Hepatocyte (in vitro differentiated cells): Measurements from ENCODE around the gene KPNA4. TPM values are rescaled to one million over a fixed set of nuclear protein-coding genes. Genes with fewer than 3 reads are reported as not detected.

Experiments used
- DNase-seq: peaks from one replicate; pipeline ENCODE4 v3.0.0-alpha.2; 2016; ENCODE audit warnings: low spot score
- H2AFZ ChIP-seq: fragments of 200-600 bp; sonication (generic); 2 replicates; pipeline ENCODE4 v1.6.0; 2016; ENCODE audit warnings: antibody characterized with exemption, mild to moderate bottlenecking
- H3K27ac ChIP-seq: fragments of 200-600 bp; sonication (generic); 2 replicates; pipeline ENCODE4 v1.5.1; 2016; ENCODE audit warnings: mild to moderate bottlenecking
- H3K27me3 ChIP-seq: fragments of 200-600 bp; sonication (generic); 2 replicates; pipeline ENCODE4 v1.6.1; 2016
- H3K36me3 ChIP-seq: fragments of 200-600 bp; sonication (generic); replicated peaks from 2 replicates; pipeline ENCODE4 v1.5.1; 2016; ENCODE audit warnings: low read depth; ENCODE audit not compliant: insufficient read depth
- H3K4me1 ChIP-seq: fragments of 200-600 bp; sonication (generic); 2 replicates; pipeline ENCODE4 v1.5.1; 2016; ENCODE audit warnings: mild to moderate bottlenecking, moderate library complexity; ENCODE audit not compliant: insufficient read depth
- H3K4me2 ChIP-seq: fragments of 200-600 bp; sonication (generic); 2 replicates; pipeline ENCODE4 v1.6.0; 2016
- H3K4me3 ChIP-seq: fragments of 200-600 bp; sonication (generic); 2 replicates; pipeline ENCODE4 v1.5.1; 2016; ENCODE audit warnings: mild to moderate bottlenecking
- H3K79me2 ChIP-seq: fragments of 200-600 bp; sonication (generic); 2 replicates; pipeline ENCODE4 v1.6.0; 2017; ENCODE audit warnings: mild to moderate bottlenecking
- H3K9me2 ChIP-seq: fragments of 200-600 bp; sonication (generic); replicated peaks from 2 replicates; pipeline ENCODE4 v1.6.0; 2017; ENCODE audit warnings: mild to moderate bottlenecking; ENCODE audit not compliant: insufficient read depth
- H3K9me3 ChIP-seq: fragments of 200-600 bp; sonication (generic); 2 replicates; pipeline ENCODE4 v1.5.1; 2016; ENCODE audit warnings: low read depth, mild to moderate bottlenecking
- H4K20me1 ChIP-seq: fragments of 200-600 bp; sonication (generic); 2 replicates; pipeline ENCODE4 v1.6.0; 2016; ENCODE audit warnings: mild to moderate bottlenecking; ENCODE audit not compliant: insufficient read depth, poor library complexity, severe bottlenecking
- CTCF ChIP-seq: fragments of 200-600 bp; sonication (generic); IDR thresholded peaks from 2 replicates; pipeline ENCODE4 v1.5.1; 2016; ENCODE audit warnings: antibody characterized with exemption, mild to moderate bottlenecking; ENCODE audit not compliant: poor library complexity
- EZH2 ChIP-seq: fragments of 200-600 bp; sonication (generic); IDR thresholded peaks from 2 replicates; pipeline ENCODE4 v1.6.1; 2016; ENCODE audit warnings: antibody characterized with exemption, mild to moderate bottlenecking, borderline replicate concordance
- EZH2phosphoT487 ChIP-seq: fragments of 200-600 bp; sonication (generic); IDR thresholded peaks from one replicate; pipeline ENCODE4 v1.6.1; 2018; ENCODE audit warnings: antibody characterized with exemption, mild to moderate bottlenecking, low read depth, moderate library complexity; ENCODE audit not compliant: unreplicated experiment, severe bottlenecking
- WGBS: methylation state at CpG from one replicate; pipeline ENCODE4 v1.1.6; 2016; ENCODE audit warnings: low lambda C conversion rate; ENCODE audit errors: missing lambda C conversion rate; 5-methylcytosine and 5-hydroxymethylcytosine counted together
- polyA plus RNA-seq: library from polyadenylated mRNA; unstranded; fragments of >200 nt; fragmentation: Nextera tagmentation; extraction: Ambion mirVana; gene quantifications from 2 replicates; pipeline ENCODE4 v1.2.1, GENCODE V29; 2016
- total RNA-seq: library from RNA; depleted of rRNA; stranded (reverse); fragments of >200 nt; gene quantifications from 2 replicates; pipeline ENCODE4 v1.2.3, GENCODE V29; 2014

Gene KPNA4
- total and polyA plus RNA-seq, 2 experiments from 2014 or later, result 13.0 to 26.6 TPM

GRCh38 chr3:160564258-160564911 lies 986 bp downstream of the KPNA4 start:
- H3K4me3 ChIP-seq, result peak overlapping the region; percentile 42
- no peaks in the 10 kb centered on the region for H3K9me3 ChIP-seq
- WGBS, result 2% methylated on average over 20 of the region's 34 CpGs
- H3K4me2 ChIP-seq, result peak overlapping the region; percentile 90
- H3K36me3 ChIP-seq, result no peaks in the 10 kb centered on the region
- DNase-seq, result peak; percentile 39
- no peaks in the 10 kb centered on the region for H3K27me3 ChIP-seq
- peaks cover 52% of the 10 kb centered on the region for H4K20me1 ChIP-seq
- peaks cover 18% of the 10 kb centered on the region for H3K4me1 ChIP-seq
- no peak for TF ChIP-seq CTCF
- no peak for TF ChIP-seq EZH2phosphoT487
- no peak for TF ChIP-seq EZH2
- H2AFZ ChIP-seq, result peak overlapping the region; percentile 27
- peak overlapping the region; percentile 100 for H3K27ac ChIP-seq
- no peaks in the 10 kb centered on the region for H3K9me2 ChIP-seq
- H3K79me2 ChIP-seq, result peaks cover 62% of the 10 kb centered on the region

- Histone ChIP-seq H3K36me3 (no peaks in the 10 kb centered on the region), H3K4me3 (no peak overlapping the region), H4K20me1 (peaks cover 64% of the 10 kb centered on the region), H3K27me3 (no peaks in the 10 kb centered on the region), H3K9me2 (no peaks in the 10 kb centered on the region), H3K9me3 (no peaks in the 10 kb centered on the region), H3K4me1 (peaks cover 18% of the 10 kb centered on the region), H2AFZ (no peak overlapping the region), H3K4me2 (peak overlapping the region; percentile 90), H3K79me2 (peaks cover 76% of the 10 kb centered on the region), H3K27ac (no peak overlapping the region)
- TF ChIP-seq CTCF (no peak), EZH2 (no peak), EZH2phosphoT487 (no peak)
- no peak for DNase-seq
- 96% methylated on average over 3 of the region's 3 CpGs for WGBS
Measured at GRCh38 chr3:160562952-160563351, 2.4 kb downstream of the KPNA4 start.

- no peaks in the 10 kb centered on the region for H3K36me3 ChIP-seq
- H3K4me1 ChIP-seq, result peaks cover 6% of the 10 kb centered on the region
- H2AFZ ChIP-seq, result no peak overlapping the region
- H3K9me3 ChIP-seq, result no peaks in the 10 kb centered on the region
- H3K4me2 ChIP-seq, result no peak overlapping the region
- TF ChIP-seq EZH2phosphoT487, result no peak
- no peak for TF ChIP-seq CTCF
- TF ChIP-seq EZH2, result no peak
- no peak for DNase-seq
- no peaks in the 10 kb centered on the region for H3K27me3 ChIP-seq
- H3K79me2 ChIP-seq, result peaks cover 100% of the 10 kb centered on the region
- H3K27ac ChIP-seq, result no peak overlapping the region
- peaks cover 96% of the 10 kb centered on the region for H4K20me1 ChIP-seq
- WGBS, result 98% methylated on average over 2 of the region's 2 CpGs
- no peak overlapping the region for H3K4me3 ChIP-seq
- no peaks in the 10 kb centered on the region for H3K9me2 ChIP-seq
Measured at GRCh38 chr3:160557571-160557970, 7.8 kb downstream of the KPNA4 start.
